ENCODE measurements around the gene DNAAF5. TPM values are rescaled to one million over a fixed set of nuclear protein-coding genes. Genes with fewer than 3 reads are reported as not detected.

DNAAF5 gene
- polyA plus RNA-seq, 1 of the 3 experiments (the other 2 are of a cell fraction), result 58.5 TPM

DNA sequence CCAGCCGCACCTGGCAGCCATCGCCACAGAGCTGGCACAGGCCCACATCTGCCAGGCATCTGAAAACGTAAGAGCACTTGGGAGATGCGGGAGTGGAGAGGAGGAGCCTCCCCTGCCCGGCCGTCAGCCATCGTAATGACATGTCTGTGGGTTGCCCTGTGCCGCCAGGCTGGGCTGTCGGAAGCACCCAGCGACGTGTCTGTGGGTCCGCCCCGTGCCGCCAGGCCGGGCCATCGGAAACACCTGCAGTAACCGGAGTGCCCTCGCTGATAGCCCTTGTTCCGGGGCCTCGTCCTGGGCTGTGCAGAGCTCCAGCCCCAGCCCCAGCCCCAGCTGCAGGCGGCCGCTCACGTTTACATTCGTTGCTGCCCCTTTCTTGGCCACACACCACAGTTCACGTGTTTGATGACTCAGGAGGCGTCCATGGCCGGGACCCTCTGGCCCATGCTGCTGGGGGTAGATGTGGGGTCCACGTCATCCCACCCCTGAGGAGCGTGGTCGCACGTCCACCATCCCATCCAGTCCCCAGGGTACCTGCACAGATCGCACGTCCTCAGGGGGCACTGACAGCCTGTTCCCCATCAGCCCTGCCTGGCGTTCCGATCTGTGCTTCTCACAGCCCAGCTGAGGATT, 30.5 kb downstream of the DNAAF5 start (continued):
- TF ChIP-seq RAD21 (IDR thresholded peaks at IDR 0.05; ENCODE audit: low read length) (no peak), FOXJ3 (CRISPR knock-in tag; IDR thresholded peaks at IDR 0.05) (no peak), EZH2phosphoT487 (IDR thresholded peaks at IDR 0.05; ENCODE audit: borderline replicate concordance, low read depth) (no peak), NFIC (IDR thresholded peaks at IDR 0.05; ENCODE audit: borderline replicate concordance) (no peak), PBX3 (IDR thresholded peaks at IDR 0.05) (no peak), YY1 (IDR thresholded peaks at IDR 0.05; ENCODE audit: low read depth) (no peak)

DNA sequence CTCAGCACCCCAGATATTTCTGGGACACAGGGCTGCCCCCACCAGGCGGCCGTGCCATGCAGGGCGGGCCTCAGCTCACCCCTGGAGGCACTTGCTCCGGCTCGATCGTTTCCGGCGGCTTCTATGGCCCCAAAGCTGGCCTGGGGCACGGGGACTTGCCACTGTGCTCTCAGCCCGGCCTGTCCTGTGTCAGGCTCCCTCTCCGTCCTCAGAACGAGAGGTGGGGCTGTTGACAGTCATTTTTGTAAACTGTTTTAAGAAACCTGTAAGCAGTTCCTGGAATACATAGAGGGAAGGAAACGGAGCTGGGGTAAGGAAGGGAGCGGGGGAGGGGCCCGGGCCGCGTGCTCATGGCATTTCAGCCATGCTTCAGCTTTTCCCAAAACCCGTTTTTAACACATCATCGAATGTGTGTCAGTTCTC, 31.3 kb downstream of the DNAAF5 start:
- DNase-seq, result no peak
- Histone ChIP-seq H3K4me1 (ENCODE audit: control insufficient read depth in 1 of 2, insufficient read depth in 2 of 2, low read depth in 1 of 2, low read length in 1 of 2) (no peaks in the 10 kb centered on the region), H3K36me3 (replicated peaks in 1 of 2; ENCODE audit: control insufficient read depth in 1 of 2, insufficient read depth in 2 of 2, low read length in 1 of 2) (peaks cover 35 to 73% of the 10 kb centered on the region in 2 experiments), H3K27me3 (ENCODE audit: insufficient read depth) (no peaks in the 10 kb centered on the region), H3K9ac (no peak overlapping the region), H3K4me3 (ENCODE audit: low read depth in 2 of 2, low read length in 1 of 2) (no peak overlapping the region), H3K27ac (ENCODE audit: low read depth in 2 of 2, low read length in 1 of 2) (no peak overlapping the region), H3K79me2 (ENCODE audit: insufficient read depth) (no peaks in the 10 kb centered on the region), H3F3A (replicated peaks; ENCODE audit: insufficient read depth) (no peaks in the 10 kb centered on the region), H3K4me2 (no peak overlapping the region), H2AFZ (ENCODE audit: low read depth) (no peak overlapping the region), H4K20me1 (ENCODE audit: insufficient read depth) (no peaks in the 10 kb centered on the region), H3K9me2 (no peaks in the 10 kb centered on the region), H3K9me3 (no peaks in the 10 kb centered on the region)
- POLR2A ChIA-PET, result interaction anchor here (1.2 to 1.6 kb wide), 2 partner anchors 9 to 30 kb away, joined by 4 read pairs; partner anchors contain the start of gene PRKAR1B
- CTCF ChIA-PET, result interaction anchor here (2.0 kb wide), 1 partner anchor 425 kb away, joined by 4 read pairs; no protein-coding TSS in a partner anchor
- 94% methylated on average over 19 of the region's 19 CpGs for WGBS (ENCODE audit: low lambda C conversion rate)
- TF ChIP-seq RFX5 (IDR thresholded peaks at IDR 0.05; ENCODE audit: low read length), result no peak
- TF ChIP-seq IRF3 (IDR thresholded peaks at IDR 0.05; ENCODE audit: low read depth, low read length), result no peak
- no peak for TF ChIP-seq MAX (IDR thresholded peaks at IDR 0.05; ENCODE audit: low read depth)
- TF ChIP-seq POLR2AphosphoS5 (IDR thresholded peaks at IDR 0.05; ENCODE audit: low read depth, low read length), result no peak
- TF ChIP-seq PBX3 (IDR thresholded peaks at IDR 0.05), result no peak
- TF ChIP-seq, protein P1, sequence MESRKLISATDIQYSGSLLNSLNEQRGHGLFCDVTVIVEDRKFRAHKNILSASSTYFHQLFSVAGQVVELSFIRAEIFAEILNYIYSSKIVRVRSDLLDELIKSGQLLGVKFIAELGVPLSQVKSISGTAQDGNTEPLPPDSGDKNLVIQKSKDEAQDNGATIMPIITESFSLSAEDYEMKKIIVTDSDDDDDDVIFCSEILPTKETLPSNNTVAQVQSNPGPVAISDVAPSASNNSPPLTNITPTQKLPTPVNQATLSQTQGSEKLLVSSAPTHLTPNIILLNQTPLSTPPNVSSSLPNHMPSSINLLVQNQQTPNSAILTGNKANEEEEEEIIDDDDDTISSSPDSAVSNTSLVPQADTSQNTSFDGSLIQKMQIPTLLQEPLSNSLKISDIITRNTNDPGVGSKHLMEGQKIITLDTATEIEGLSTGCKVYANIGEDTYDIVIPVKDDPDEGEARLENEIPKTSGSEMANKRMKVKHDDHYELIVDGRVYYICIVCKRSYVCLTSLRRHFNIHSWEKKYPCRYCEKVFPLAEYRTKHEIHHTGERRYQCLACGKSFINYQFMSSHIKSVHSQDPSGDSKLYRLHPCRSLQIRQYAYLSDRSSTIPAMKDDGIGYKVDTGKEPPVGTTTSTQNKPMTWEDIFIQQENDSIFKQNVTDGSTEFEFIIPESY (IDR thresholded peaks at IDR 0.05; ENCODE audit: borderline replicate concordance, low read depth), result no peak
- no peak for TF ChIP-seq TCF12 (IDR thresholded peaks at IDR 0.05)
- no peak for TF ChIP-seq TAF1 (IDR thresholded peaks at IDR 0.05; ENCODE audit: borderline replicate concordance, low read depth, low read length)
- TF ChIP-seq, protein P2, sequence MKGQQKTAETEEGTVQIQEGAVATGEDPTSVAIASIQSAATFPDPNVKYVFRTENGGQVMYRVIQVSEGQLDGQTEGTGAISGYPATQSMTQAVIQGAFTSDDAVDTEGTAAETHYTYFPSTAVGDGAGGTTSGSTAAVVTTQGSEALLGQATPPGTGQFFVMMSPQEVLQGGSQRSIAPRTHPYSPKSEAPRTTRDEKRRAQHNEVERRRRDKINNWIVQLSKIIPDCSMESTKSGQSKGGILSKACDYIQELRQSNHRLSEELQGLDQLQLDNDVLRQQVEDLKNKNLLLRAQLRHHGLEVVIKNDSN (IDR thresholded peaks at IDR 0.05; ENCODE audit: borderline replicate concordance, low read depth), result no peak
- TF ChIP-seq EP300 (IDR thresholded peaks at IDR 0.05; ENCODE audit: borderline replicate concordance in 1 of 2, low read depth in 1 of 2, low read length in 1 of 2), result no peak
- no peak for TF ChIP-seq ELF1 (IDR thresholded peaks at IDR 0.05)
- no peak for TF ChIP-seq RCOR1 (IDR thresholded peaks at IDR 0.05; ENCODE audit: low read length)
- no peak for TF ChIP-seq YY1 (IDR thresholded peaks at IDR 0.05; ENCODE audit: low read depth)
- no peak for TF ChIP-seq FOSL2 (IDR thresholded peaks at IDR 0.05; ENCODE audit: borderline replicate concordance, low read depth)
